Peyer's patch (tissue), 4 donors: ENCODE measurements around the gene CUTA. TPM values are rescaled to one million over a fixed set of nuclear protein-coding genes. Genes with fewer than 3 reads are reported as not detected.

Source experiments
- DNase-seq, 3 donors: peaks; one replicate each; pipeline ENCODE4 v3.0.0-alpha.2; 2017 to 2019
- H3K27ac ChIP-seq, 4 donors: fragments of 200-600 bp; sonication (generic); one replicate each; pipeline ENCODE4 v1.5.1; 2016 to 2019
- H3K27me3 ChIP-seq, 2 donors: fragments of 200-600 bp; sonication (generic); one replicate each; pipeline ENCODE4 v1.5.1; 2019
- H3K36me3 ChIP-seq, 3 donors: fragments of 200-600 bp; sonication (generic); one replicate each; pipeline ENCODE4 v1.5.1; 2016 to 2019
- H3K4me1 ChIP-seq, 4 donors: fragments of 200-600 bp; sonication (generic); one replicate each; pipeline ENCODE4 v1.5.1; 2016 to 2019
- H3K4me3 ChIP-seq, 4 donors: fragments of 200-600 bp; sonication (generic); 1 replicate in 3 of 4; 2 replicates in 1 of 4; pipeline ENCODE4 v1.5.1; 2016 to 2019; ENCODE audit warnings: mild to moderate bottlenecking in 1 of 4
- H3K9me3 ChIP-seq, 4 donors: fragments of 200-600 bp; sonication (generic); one replicate each; pipeline ENCODE4 v1.5.1; 2016 to 2019; ENCODE audit warnings: mild to moderate bottlenecking in 1 of 4
- CTCF ChIP-seq, 6 experiments: fragments of 450-650 bp in 4 of 6; fragments of 200-600 bp in 2 of 6; sonication (generic) in 1 of 6; IDR thresholded peaks; one replicate each; pipeline ENCODE4 v1.5.1; 2017 to 2019; ENCODE audit warnings: antibody characterized with exemption in 6 of 6, mild to moderate bottlenecking in 3 of 6, moderate library complexity in 1 of 6
- POLR2A ChIP-seq, 2 donors: fragments of 450-650 bp; IDR thresholded peaks; one replicate each; pipeline ENCODE4 v1.5.1; 2017; ENCODE audit warnings: antibody characterized with exemption in 2 of 2, mild to moderate bottlenecking in 2 of 2, moderate library complexity in 2 of 2
- total RNA-seq, 4 donors: library from RNA; depleted of rRNA; stranded (reverse); fragments of >200 nt; gene quantifications; one replicate each; pipeline ENCODE4 v1.1.0, GENCODE V29; 2016

CUTA gene
- total RNA-seq, 4 donors from 2014 or later: 43.7 to 134 (median 96.2) TPM

- no peak for TF ChIP-seq POLR2A (IDR thresholded peaks at IDR 0.05)
- no peak for TF ChIP-seq CTCF (IDR thresholded peaks at IDR 0.05)
- peak overlapping the region in 2 of 4 donors; percentile 7 to 49 for H3K27ac ChIP-seq
- peaks cover 0 to 30% (median 12%) of the 10 kb centered on the region in 4 donors for H3K4me1 ChIP-seq
Observed at GRCh38 chr6:33413241-33414120, 4.4 kb downstream of the CUTA start.

GRCh38 chr6:33412140-33413009 is 5.5 kb downstream of the CUTA start:
- H3K36me3 ChIP-seq: peaks cover 0 to 37% (median 0%) of the 10 kb centered on the region in 3 donors
- TF ChIP-seq POLR2A (IDR thresholded peaks at IDR 0.05) (no peak), CTCF (IDR thresholded peaks at IDR 0.05) (no peak)
- H3K4me3 ChIP-seq: peak overlapping the region in 2 of 4 donors; percentile 91 to 99
- no peak for DNase-seq
- H3K27ac ChIP-seq: peak overlapping the region in 2 of 4 donors; percentile 7 to 99
- no peaks in the 10 kb centered on the region for H3K27me3 ChIP-seq
- peaks cover 0 to 29% (median 12%) of the 10 kb centered on the region in 4 donors for H3K4me1 ChIP-seq
- H3K9me3 ChIP-seq: no peaks in the 10 kb centered on the region

More at GRCh38 chr6:33413241-33414120, 4.4 kb downstream of the CUTA start:
- no peaks in the 10 kb centered on the region for H3K27me3 ChIP-seq
- DNase-seq: no peak
- no peak overlapping the region for H3K4me3 ChIP-seq
- H3K9me3 ChIP-seq: no peaks in the 10 kb centered on the region
- peaks cover 0 to 37% (median 0%) of the 10 kb centered on the region in 3 donors for H3K36me3 ChIP-seq

- H3K4me1 ChIP-seq: peaks cover 0 to 21% (median 10%) of the 10 kb centered on the region in 4 donors
- TF ChIP-seq CTCF (IDR thresholded peaks at IDR 0.05) (no peak), POLR2A (IDR thresholded peaks at IDR 0.05) (no peak)
- peaks cover 0 to 37% (median 0%) of the 10 kb centered on the region in 3 donors for H3K36me3 ChIP-seq
- no peaks in the 10 kb centered on the region for H3K27me3 ChIP-seq
- peak overlapping the region; percentile 98 to 100 (median 98) for H3K27ac ChIP-seq
- no peaks in the 10 kb centered on the region for H3K9me3 ChIP-seq
- DNase-seq: no peak
- peak overlapping the region; percentile 91 to 99 (median 94) for H3K4me3 ChIP-seq
Observed at GRCh38 chr6:33411632-33412005, 6.3 kb downstream of the CUTA start.

- Histone ChIP-seq H3K4me3 (peak within 1 kb of the TSS; percentile 91 to 99 (median 94)), H3K9me3 (no peaks in the 10 kb centered on the region), H3K27ac (peak within 1 kb of the TSS; percentile 98 to 100 (median 98)), H3K4me1 (peaks cover 0 to 15% (median 7%) of the 10 kb centered on the region in 4 donors), H3K36me3 (peaks cover 0 to 36% (median 0%) of the 10 kb centered on the region in 3 donors), H3K27me3 (no peaks in the 10 kb centered on the region)
- peak in 2 of 3 donors; percentile 76 to 79 for DNase-seq
- TF ChIP-seq POLR2A (IDR thresholded peaks at IDR 0.05) (no peak), CTCF (IDR thresholded peaks at IDR 0.05) (no peak)
Observed at GRCh38 chr6:33410711-33411631, 6.9 kb downstream of the CUTA start, which contains the start of gene PHF1. PHF1 (plus strand) TSS chr6:33411014; CDS start chr6:33412264, 1,250 bp downstream.
